OCI-LY3 (cell line): ENCODE results near the gene WDR43.

ENCODE experiments used
- H2AFZ ChIP-seq: fragments of 200-600, 300-600 bp; shearing (Covaris generic); 2 replicates; pipeline ENCODE4 v1.6.0; 2014; ENCODE audit warnings: antibody characterized with exemption, low read depth, low read length
- H3K27ac ChIP-seq: fragments of 200-600, 300-600 bp; sonication (generic); 2 replicates; pipeline ENCODE4 v1.5.1; 2014; ENCODE audit warnings: mild to moderate bottlenecking, low read length, moderate library complexity, mixed read lengths
- H3K27me3 ChIP-seq: fragments of 200-600, 300-600 bp; sonication (generic); 2 replicates; pipeline ENCODE4 v1.6.1; 2014; ENCODE audit warnings: low read depth, low read length, mixed read lengths
- H3K36me3 ChIP-seq: fragments of 200-600, 300-600 bp; sonication (generic); replicated peaks from 2 replicates; pipeline ENCODE3; 2014; ENCODE audit warnings: low read depth, low read length, mixed read lengths
- H3K4me1 ChIP-seq: fragments of 300-600, 200-600 bp; sonication (generic); 2 replicates; pipeline ENCODE4 v1.6.1; 2014; ENCODE audit warnings: low read length, mixed read lengths
- H3K4me2 ChIP-seq: fragments of 200-600, 300-600 bp; sonication (generic); 2 replicates; pipeline ENCODE4 v1.6.1; 2014; ENCODE audit warnings: low read length, mixed read lengths
- H3K4me3 ChIP-seq: fragments of 300-600, 200-600 bp; sonication (generic); 2 replicates; pipeline ENCODE4 v1.5.1; 2014; ENCODE audit warnings: antibody characterized with exemption, mild to moderate bottlenecking, low read length, moderate library complexity
- H3K79me2 ChIP-seq: fragments of 300-600, 200-600 bp; shearing (Covaris generic); 2 replicates; pipeline ENCODE4 v1.6.1; 2014; ENCODE audit warnings: mild to moderate bottlenecking, low read length, mixed read lengths
- H3K9ac ChIP-seq: fragments of 300-600, 200-600 bp; shearing (Covaris generic); 2 replicates; pipeline ENCODE4 v1.6.0; 2014; ENCODE audit warnings: mild to moderate bottlenecking, low read length, moderate library complexity
- H3K9me3 ChIP-seq: fragments of 200-600, 300-600 bp; shearing (Covaris generic); 2 replicates; pipeline ENCODE4 v1.6.1; 2014; ENCODE audit warnings: low read length, mixed read lengths; ENCODE audit not compliant: insufficient read depth
- H4K20me1 ChIP-seq: fragments of 200-600, 300-600 bp; sonication (generic); 2 replicates; pipeline ENCODE4 v1.6.1; 2016; ENCODE audit warnings: low read length, mixed read lengths; ENCODE audit not compliant: insufficient read depth
- CTCF ChIP-seq: fragments of 200-600, 300-600 bp; sonication (generic); IDR thresholded peaks from 2 replicates; pipeline ENCODE4 v1.5.1; 2014; ENCODE audit warnings: antibody characterized with exemption, low read length, low read depth
- EZH2phosphoT487 ChIP-seq: fragments of 200-600 bp; shearing (Covaris generic); IDR thresholded peaks from 2 replicates; pipeline ENCODE4 v1.6.1; 2018; ENCODE audit warnings: antibody characterized with exemption, mixed run types, low read depth

WDR43 gene

GRCh38 chr2:28979041-28979440 is 84.6 kb downstream of the WDR43 start:
- Histone ChIP-seq H3K9ac (no peak overlapping the region), H3K27ac (no peak overlapping the region), H3K79me2 (no peaks in the 10 kb centered on the region), H3K27me3 (no peaks in the 10 kb centered on the region), H3K4me2 (no peak overlapping the region), H3K4me3 (no peak overlapping the region), H4K20me1 (no peaks in the 10 kb centered on the region), H2AFZ (no peak overlapping the region), H3K4me1 (no peaks in the 10 kb centered on the region), H3K36me3 (no peaks in the 10 kb centered on the region), H3K9me3 (no peaks in the 10 kb centered on the region)
- TF ChIP-seq EZH2phosphoT487 (no peak), CTCF (no peak)

- Histone ChIP-seq H2AFZ (no peak overlapping the region), H3K27ac (no peak overlapping the region), H3K4me2 (no peak overlapping the region), H3K9me3 (no peaks in the 10 kb centered on the region), H3K4me1 (no peaks in the 10 kb centered on the region), H3K36me3 (no peaks in the 10 kb centered on the region), H3K4me3 (no peak overlapping the region), H4K20me1 (no peaks in the 10 kb centered on the region), H3K27me3 (no peaks in the 10 kb centered on the region), H3K79me2 (no peaks in the 10 kb centered on the region), H3K9ac (no peak overlapping the region)
- no peak for TF ChIP-seq EZH2phosphoT487
- TF ChIP-seq CTCF = no peak
Observed at GRCh38 chr2:28979576-28980366, 85.3 kb downstream of the WDR43 start.

- Histone ChIP-seq H3K79me2 (no peaks in the 10 kb centered on the region), H3K9ac (no peak overlapping the region), H3K4me3 (no peak overlapping the region), H3K4me2 (no peak overlapping the region), H3K4me1 (no peaks in the 10 kb centered on the region), H3K9me3 (no peaks in the 10 kb centered on the region), H3K27ac (no peak overlapping the region), H2AFZ (no peak overlapping the region), H3K36me3 (no peaks in the 10 kb centered on the region), H3K27me3 (no peaks in the 10 kb centered on the region), H4K20me1 (no peaks in the 10 kb centered on the region)
- no peak for TF ChIP-seq EZH2phosphoT487
- TF ChIP-seq CTCF = no peak
Observed at GRCh38 chr2:28980368-28981015, 86.0 kb downstream of the WDR43 start.

- Histone ChIP-seq H3K4me2 (no peak within 1 kb of the TSS), H2AFZ (no peak within 1 kb of the TSS), H4K20me1 (no peaks in the 10 kb centered on the region), H3K27ac (no peak within 1 kb of the TSS), H3K36me3 (no peaks in the 10 kb centered on the region), H3K9me3 (no peaks in the 10 kb centered on the region), H3K4me3 (no peak within 1 kb of the TSS), H3K79me2 (no peaks in the 10 kb centered on the region), H3K4me1 (no peaks in the 10 kb centered on the region), H3K9ac (no peak within 1 kb of the TSS), H3K27me3 (no peaks in the 10 kb centered on the region)
- no peak for TF ChIP-seq CTCF
- TF ChIP-seq EZH2phosphoT487 = no peak
Observed at GRCh38 chr2:28981016-28981441, 86.6 kb downstream of the WDR43 start, which contains the start of gene TOGARAM2. TOGARAM2 (plus strand) TSS chr2:28981298; CDS start chr2:28994835, 13,537 bp downstream.
